OCI-LY7 (cell line): ENCODE measurements around the gene ACE. TPM values are rescaled to one million over a fixed set of nuclear protein-coding genes. Genes with fewer than 3 reads are reported as not detected.

ENCODE experiments used
- BruUV-seq: library from RNA; stranded (reverse); fragments of 400-500 nt; replicated peaks from 2 replicates; lab custom pipeline; 2021; lab: Mats Ljungman, UMichigan
- CTCF ChIA-PET: fragments of 300-600 bp; sonication (Branson Sonifier 250); formaldehyde crosslinking; loops from one replicate; lab custom pipeline; 2022; ENCODE audit warnings: antibody characterized with exemption; ENCODE audit not compliant: unreplicated experiment; lab: Charles Lee
- POLR2A ChIA-PET: fragments of 300-600 bp; sonication (Branson Sonifier 250); formaldehyde crosslinking; loops from one replicate; lab custom pipeline; 2022; ENCODE audit warnings: antibody characterized with exemption; lab: Charles Lee
- DNase-seq: peaks from one replicate; pipeline ENCODE4 v3.0.0-alpha.2; 2015; ENCODE audit warnings: low spot score
- H2AFZ ChIP-seq: fragments of 200-600 bp; sonication (generic), shearing (Covaris generic); 2 replicates; pipeline ENCODE4 v1.6.1; 2014; ENCODE audit warnings: mild to moderate bottlenecking, antibody characterized with exemption, low read length, moderate library complexity
- H3K27ac ChIP-seq: fragments of 200-600 bp; sonication (generic); 2 replicates; pipeline ENCODE4 v1.5.1; 2014; ENCODE audit warnings: mixed run types, low read depth, mild to moderate bottlenecking, moderate library complexity, low read length, inconsistent platforms; ENCODE audit not compliant: poor library complexity, severe bottlenecking
- H3K36me3 ChIP-seq: fragments of 200-600 bp; sonication (generic); 2 replicates; pipeline ENCODE4 v1.6.1; 2014; ENCODE audit warnings: mild to moderate bottlenecking, antibody characterized with exemption, low read length, moderate library complexity, mixed read lengths; ENCODE audit not compliant: insufficient read depth
- H3K4me1 ChIP-seq: fragments of 200-600 bp; sonication (generic); 2 replicates; pipeline ENCODE4 v1.5.1; 2014; ENCODE audit warnings: mild to moderate bottlenecking, low read length; ENCODE audit not compliant: insufficient read depth, poor library complexity, severe bottlenecking
- H3K4me2 ChIP-seq: fragments of 200-600 bp; sonication (generic); 2 replicates; pipeline ENCODE4 v1.6.1; 2014; ENCODE audit warnings: mild to moderate bottlenecking, low read length
- H3K4me3 ChIP-seq: fragments of 200-600 bp; sonication (generic); 2 replicates; pipeline ENCODE4 v1.5.1; 2014; ENCODE audit warnings: mild to moderate bottlenecking, low read depth, low read length; ENCODE audit not compliant: poor library complexity, severe bottlenecking
- H3K79me2 ChIP-seq: fragments of 200-600 bp; sonication (generic); 2 replicates; pipeline ENCODE4 v1.6.1; 2016; ENCODE audit warnings: low read depth, mild to moderate bottlenecking, low read length, moderate library complexity, mixed read lengths; ENCODE audit not compliant: insufficient read depth
- H3K9me2 ChIP-seq: fragments of 200-600 bp; sonication (generic); 2 replicates; pipeline ENCODE4 v1.6.1; 2016; ENCODE audit warnings: mild to moderate bottlenecking, low read length, mixed read lengths; ENCODE audit not compliant: insufficient read depth
- H3K9me3 ChIP-seq: fragments of 200-600 bp; sonication (generic); 2 replicates; pipeline ENCODE4 v1.6.1; 2014; ENCODE audit warnings: mild to moderate bottlenecking, mixed run types, low read length, mixed read lengths
- H4K20me1 ChIP-seq: fragments of 200-600 bp; sonication (generic); 2 replicates; pipeline ENCODE4 v1.6.1; 2014; ENCODE audit warnings: mild to moderate bottlenecking, antibody characterized with exemption, low read length, moderate library complexity, mixed read lengths; ENCODE audit not compliant: insufficient read depth
- CTCF ChIP-seq: fragments of 200-600 bp; sonication (generic); conservative IDR thresholded peaks from 2 replicates; pipeline ENCODE4 v1.5.1; 2014; ENCODE audit warnings: mild to moderate bottlenecking, antibody characterized with exemption, low read length, moderate library complexity, mixed read lengths
- EZH2phosphoT487 ChIP-seq: fragments of 200-600 bp; sonication (generic); IDR thresholded peaks from 2 replicates; pipeline ENCODE4 v1.6.1; 2018; ENCODE audit warnings: low read depth, borderline replicate concordance, mild to moderate bottlenecking, mixed run types, antibody characterized with exemption, low read length, moderate library complexity, mixed read lengths
- intact Hi-C: fragments of 100-400 bp; cut with micrococcal nuclease; formaldehyde crosslinking; loops from one replicate; pipeline ENCODE4 v1.10.0; 2022; ENCODE audit not compliant: unreplicated experiment
- total RNA-seq, 2 experiments: library from RNA; depleted of rRNA in 1 of 2; stranded (reverse); fragments of >200 nt in 1 of 2; shearing (Covaris generic) in 1 of 2; gene quantifications; 2 replicates each; pipeline ENCODE4 v1.2.3, GENCODE V29; 2014 to 2022

The ACE gene
- total RNA-seq, 2 experiments from 2014 or later = 2.3 to 5.1 TPM

GRCh38 chr17:63496663-63497400 is 20.0 kb downstream of the ACE start:
- H3K4me2 ChIP-seq = no peak overlapping the region
- intact Hi-C loops = no loop called here
- H3K79me2 ChIP-seq = no peaks in the 10 kb centered on the region
- H2AFZ ChIP-seq = no peak overlapping the region
- H3K36me3 ChIP-seq = no peaks in the 10 kb centered on the region
- no peaks in the 10 kb centered on the region for H3K9me2 ChIP-seq
- TF ChIP-seq EZH2phosphoT487 = no peak
- TF ChIP-seq CTCF = no peak
- H3K4me1 ChIP-seq = no peaks in the 10 kb centered on the region
- no peak overlapping the region for H3K4me3 ChIP-seq
- BruUV-seq = no TSS peak
- H4K20me1 ChIP-seq = no peaks in the 10 kb centered on the region
- ChIA-PET CTCF (no interaction called here), POLR2A (no interaction called here)
- no peak overlapping the region for H3K27ac ChIP-seq
- no peak for DNase-seq
- H3K9me3 ChIP-seq = no peaks in the 10 kb centered on the region

GRCh38 chr17:63497708-63498483 is 21.0 kb downstream of the ACE start:
- Histone ChIP-seq H3K9me2 (no peaks in the 10 kb centered on the region), H3K4me2 (no peak overlapping the region), H4K20me1 (no peaks in the 10 kb centered on the region), H2AFZ (no peak overlapping the region), H3K4me3 (no peak overlapping the region), H3K79me2 (no peaks in the 10 kb centered on the region), H3K36me3 (no peaks in the 10 kb centered on the region), H3K4me1 (no peaks in the 10 kb centered on the region), H3K9me3 (no peaks in the 10 kb centered on the region), H3K27ac (no peak overlapping the region)
- DNase-seq = peak; percentile 59
- no TSS peak for BruUV-seq
- CTCF ChIA-PET = interaction anchor here (0.5 kb wide), 1 partner anchor 46 kb away, joined by 3 read pairs; no protein-coding TSS in a partner anchor
- POLR2A ChIA-PET = no interaction called here
- TF ChIP-seq CTCF (peak; percentile 73), EZH2phosphoT487 (no peak)
- intact Hi-C loops = no loop called here
